Lower leg skin (tissue), 3 donors: ENCODE data around the gene ALX4.

ENCODE experiments used
- CTCF ChIP-seq, 3 donors: fragments of 450-650 bp; IDR thresholded peaks; one replicate each; pipeline ENCODE4 v1.5.1; 2016; ENCODE audit warnings: antibody characterized with exemption in 3 of 3, mild to moderate bottlenecking in 3 of 3, moderate library complexity in 2 of 3
- POLR2A ChIP-seq, 2 donors: fragments of 450-650 bp; IDR thresholded peaks; one replicate each; pipeline ENCODE4 v1.6.1; 2016 to 2017; ENCODE audit warnings: antibody characterized with exemption in 2 of 2, mild to moderate bottlenecking in 1 of 2, moderate library complexity in 1 of 2

GRCh38 chr11:44270403-44271273, 39.3 kb downstream of the ALX4 start:
- no peak for TF ChIP-seq CTCF (IDR thresholded peaks at IDR 0.05)
- TF ChIP-seq POLR2A (IDR thresholded peaks at IDR 0.05), result no peak
